Umbilical cord (tissue), 2 donors: ENCODE measurements around the gene TMEM183A. TPM values are rescaled to one million over a fixed set of nuclear protein-coding genes. Genes with fewer than 3 reads are reported as not detected.

ENCODE experiments used
- DNase-seq: peaks from one replicate; pipeline ENCODE4 v3.0.0-alpha.2; 2015; ENCODE audit warnings: low spot score
- total RNA-seq: library from RNA; depleted of rRNA; stranded (reverse); fragments of >200 nt; gene quantifications from one replicate; pipeline ENCODE4 v1.2.3, GENCODE V29; 2014; ENCODE audit warnings: low replicate concordance; ENCODE audit not compliant: insufficient read depth

TMEM183A gene
- total RNA-seq, 1 donor from 2014 or later, result 41.7 TPM

DNA sequence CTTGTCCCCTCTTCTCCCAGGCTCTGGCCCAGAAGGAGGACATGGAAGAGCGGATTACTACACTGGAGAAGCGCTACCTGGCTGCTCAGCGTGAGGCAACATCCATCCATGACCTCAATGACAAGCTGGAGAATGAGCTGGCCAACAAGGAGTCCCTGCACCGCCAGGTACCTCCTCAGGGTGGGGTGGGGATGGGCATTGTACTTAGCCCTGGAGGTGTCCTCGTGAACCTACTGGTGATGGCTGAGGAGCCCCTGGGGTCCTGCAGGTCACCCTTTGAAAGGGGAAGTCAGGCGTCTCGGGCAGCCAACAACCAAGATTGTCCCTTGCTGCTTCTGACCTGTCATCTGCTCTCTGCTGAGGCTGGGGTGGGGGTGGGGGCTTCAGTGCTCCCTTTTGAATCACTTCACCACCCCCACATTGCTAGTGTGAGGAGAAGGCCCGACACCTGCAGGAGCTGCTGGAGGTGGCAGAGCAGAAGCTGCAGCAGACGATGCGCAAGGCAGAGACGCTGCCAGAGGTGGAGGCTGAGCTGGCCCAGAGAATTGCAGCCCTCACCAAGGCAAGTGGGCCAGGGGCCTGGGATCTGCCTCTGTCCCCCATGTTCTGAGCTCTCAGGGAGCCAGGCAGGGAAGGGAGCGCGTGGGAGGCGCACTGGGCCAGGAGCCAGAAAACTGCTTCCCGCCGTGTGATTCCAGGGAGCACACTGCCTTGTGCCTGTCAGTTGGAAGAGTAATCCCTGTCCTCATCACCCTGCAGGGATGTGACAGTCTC is 38.8 kb downstream of the TMEM183A start:
- no peak for DNase-seq

- peak; percentile 91 for DNase-seq
Observed at GRCh38 chr1:203046984-203047630, 39.9 kb downstream of the TMEM183A start.

DNA sequence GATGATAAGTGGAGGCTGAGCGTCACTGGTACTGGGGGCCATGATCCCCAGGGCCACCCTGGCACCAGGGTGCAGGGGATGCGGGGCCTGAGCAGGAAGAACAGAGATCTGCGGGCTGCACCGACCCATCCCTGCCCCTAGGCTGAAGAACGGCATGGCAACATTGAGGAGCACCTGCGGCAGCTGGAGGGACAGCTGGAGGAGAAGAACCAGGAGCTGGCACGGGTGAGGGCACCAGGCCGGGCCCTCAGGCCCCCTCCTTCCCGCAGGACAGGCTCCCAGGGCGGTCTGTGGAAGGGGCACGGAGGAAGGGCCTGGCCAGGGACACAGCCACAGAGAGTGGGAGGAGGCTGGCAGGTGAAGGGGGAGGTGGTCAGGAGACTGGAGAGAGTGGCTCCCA is 40.9 kb downstream of the TMEM183A start:
- DNase-seq, result no peak

- DNase-seq, result peak; percentile 61
Observed at GRCh38 chr1:203048555-203049051, 41.4 kb downstream of the TMEM183A start.

DNA sequence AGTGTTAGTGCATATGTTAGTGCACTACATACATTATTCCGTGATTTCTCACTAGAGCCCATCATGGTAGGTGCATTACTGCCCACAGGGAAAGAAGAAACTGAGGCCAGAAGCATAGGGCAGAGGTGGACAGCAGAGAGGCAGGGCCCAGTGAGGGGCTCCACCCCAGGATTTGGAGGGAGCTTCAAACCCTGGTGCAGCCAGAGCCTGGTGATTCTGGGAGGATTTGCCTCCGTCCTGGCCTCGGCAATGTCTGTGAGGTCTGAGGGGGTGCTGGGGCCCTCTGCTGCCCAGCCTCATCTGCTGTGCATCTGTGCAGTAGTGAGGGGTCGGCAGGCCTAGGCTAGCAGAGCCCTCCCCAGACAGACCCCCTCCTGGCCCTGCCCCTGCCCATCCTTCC is 41.9 kb downstream of the TMEM183A start:
- DNase-seq, result no peak

- DNase-seq, result no peak
Observed at GRCh38 chr1:203049576-203050180, 42.5 kb downstream of the TMEM183A start.

DNA sequence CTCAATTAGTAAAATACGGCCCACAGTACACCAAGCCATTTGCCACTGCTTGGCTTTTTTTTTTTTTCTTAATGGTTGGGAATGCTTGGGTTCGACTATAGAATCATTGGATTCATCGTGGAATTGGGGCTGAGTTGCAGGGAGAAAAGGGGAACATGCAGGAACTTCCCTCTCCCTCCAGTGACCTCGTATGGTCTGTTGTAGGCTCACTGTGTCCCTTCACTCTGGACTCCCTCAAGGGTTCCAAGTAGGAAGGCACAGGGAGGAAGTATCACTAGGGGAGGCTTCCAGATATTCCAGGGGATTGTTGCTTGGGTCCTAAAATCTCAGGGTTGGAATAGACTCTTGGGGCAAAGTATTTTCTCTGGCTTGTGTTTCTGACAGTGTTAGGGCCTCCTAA is 43.7 kb downstream of the TMEM183A start:
- DNase-seq, result no peak

GRCh38 chr1:203051841-203052324 is 44.7 kb downstream of the TMEM183A start:
- no peak for DNase-seq

DNA sequence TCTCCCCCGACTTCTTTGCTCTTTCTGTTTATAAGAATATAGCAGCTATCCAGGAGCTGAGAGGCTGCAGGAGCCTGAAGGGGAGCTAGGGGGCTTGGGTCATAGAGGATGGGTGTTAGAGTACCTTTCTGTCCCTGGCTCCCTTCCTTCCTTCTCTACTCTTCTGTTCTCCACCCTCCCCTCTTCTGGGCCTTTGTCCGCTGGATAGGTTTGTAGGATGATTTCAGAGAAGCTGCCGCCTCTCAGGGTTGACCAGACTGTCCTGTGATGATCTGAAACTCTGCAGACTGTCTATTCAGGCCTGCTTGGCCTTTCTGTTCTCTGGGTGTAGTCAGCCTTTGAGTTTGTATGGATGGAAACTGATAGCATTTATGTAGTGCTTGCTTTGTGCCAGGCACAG is 45.4 kb downstream of the TMEM183A start:
- peak; percentile 70 for DNase-seq

- no peak for DNase-seq
Observed at GRCh38 chr1:203054184-203054583, 47.0 kb downstream of the TMEM183A start.

DNA sequence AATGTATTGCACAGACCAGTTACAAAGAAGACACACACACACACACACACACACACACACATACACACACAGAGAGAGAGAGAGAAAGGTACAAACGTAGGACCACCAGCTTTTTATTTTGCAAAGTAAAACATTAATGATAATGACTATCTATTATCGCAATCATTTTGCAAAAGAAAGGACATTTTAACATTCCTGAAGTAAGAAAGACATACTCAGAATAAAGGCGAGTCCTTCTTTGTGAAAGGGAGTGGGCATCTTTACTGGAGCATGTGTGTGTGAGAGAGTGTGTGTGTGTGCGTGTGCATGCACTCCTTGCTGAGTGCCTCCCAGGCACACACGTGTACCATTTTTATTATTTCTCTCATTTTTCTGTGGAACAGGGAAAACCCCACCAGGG is 47.5 kb downstream of the TMEM183A start:
- no peak for DNase-seq

DNA sequence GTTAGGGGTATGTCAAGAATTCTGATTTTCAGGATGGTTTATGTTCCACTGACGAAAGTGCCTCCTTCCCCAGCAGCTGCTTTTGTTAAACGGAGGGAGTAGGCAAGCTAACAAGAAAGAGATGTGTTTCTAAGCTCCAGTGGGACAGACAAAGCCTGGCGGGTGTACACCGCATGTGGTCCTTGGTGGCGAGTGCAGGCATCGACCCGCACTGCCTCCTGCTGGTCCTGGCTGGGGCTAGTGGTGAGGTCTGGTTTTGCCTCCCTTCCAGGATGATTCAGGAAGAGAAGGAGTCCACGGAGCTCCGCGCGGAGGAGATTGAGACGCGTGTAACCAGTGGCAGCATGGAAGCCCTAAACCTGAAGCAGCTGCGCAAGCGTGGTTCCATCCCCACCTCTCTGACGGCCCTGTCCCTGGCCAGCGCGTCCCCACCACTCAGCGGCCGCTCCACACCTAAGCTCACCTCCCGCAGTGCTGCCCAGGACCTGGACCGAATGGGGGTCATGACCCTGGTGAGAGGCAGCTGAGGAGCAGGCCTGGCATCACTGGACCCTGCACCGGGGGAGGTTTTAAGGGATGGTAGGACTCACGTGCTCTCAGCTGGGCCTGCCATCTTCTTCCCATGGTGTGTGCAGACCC is 48.1 kb downstream of the TMEM183A start:
- DNase-seq, result no peak

- no peak for DNase-seq
Observed at GRCh38 chr1:203056012-203056411, 48.8 kb downstream of the TMEM183A start.

- DNase-seq, result no peak
Observed at GRCh38 chr1:203056516-203056915, 49.3 kb downstream of the TMEM183A start.

GRCh38 chr1:203057911-203058675 is 50.9 kb downstream of the TMEM183A start:
- no peak for DNase-seq

- DNase-seq, result no peak
Observed at GRCh38 chr1:203058676-203058935, 51.4 kb downstream of the TMEM183A start.

- DNase-seq, result no peak
Observed at GRCh38 chr1:203059485-203059884, 52.3 kb downstream of the TMEM183A start.

DNA sequence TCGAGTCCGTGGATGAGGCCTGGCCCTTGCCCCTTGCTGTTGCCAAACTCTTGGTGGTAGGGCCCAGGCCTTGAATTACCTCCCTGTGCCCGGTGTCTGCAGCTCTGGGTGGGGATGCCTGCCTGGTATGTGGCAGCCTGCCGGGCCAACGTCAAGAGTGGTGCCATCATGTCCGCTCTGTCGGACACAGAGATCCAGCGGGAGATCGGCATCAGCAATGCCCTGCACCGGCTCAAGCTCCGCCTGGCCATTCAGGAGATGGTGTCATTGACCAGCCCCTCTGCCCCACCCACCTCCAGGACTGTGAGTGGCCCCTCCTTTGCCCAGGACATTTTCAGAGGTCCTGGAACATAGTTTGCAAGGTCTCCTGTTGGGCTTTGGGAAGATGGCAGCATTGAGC is 52.9 kb downstream of the TMEM183A start:
- no peak for DNase-seq

- DNase-seq, result no peak
Observed at GRCh38 chr1:203063287-203063686, 56.1 kb downstream of the TMEM183A start.

DNA sequence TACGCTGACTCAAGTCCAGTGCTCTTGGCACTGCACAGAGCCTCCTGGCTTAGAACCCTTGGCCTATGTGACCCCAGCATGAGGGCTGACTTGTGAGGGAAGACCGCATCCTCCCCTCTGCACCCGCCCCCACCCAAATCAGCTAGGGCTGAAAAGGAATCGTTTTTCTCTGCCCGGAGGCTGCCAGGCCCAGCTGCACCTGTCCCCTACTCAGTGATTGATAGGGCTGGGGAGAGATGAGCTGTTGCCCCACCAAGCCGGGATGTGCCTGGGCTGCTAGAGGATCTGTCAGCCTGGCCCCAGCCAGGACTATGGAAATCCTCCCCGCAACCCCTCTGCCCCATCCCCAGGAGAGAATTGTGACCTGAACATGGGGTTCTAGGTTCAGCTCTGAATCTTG is 58.0 kb downstream of the TMEM183A start:
- DNase-seq, result no peak

DNA sequence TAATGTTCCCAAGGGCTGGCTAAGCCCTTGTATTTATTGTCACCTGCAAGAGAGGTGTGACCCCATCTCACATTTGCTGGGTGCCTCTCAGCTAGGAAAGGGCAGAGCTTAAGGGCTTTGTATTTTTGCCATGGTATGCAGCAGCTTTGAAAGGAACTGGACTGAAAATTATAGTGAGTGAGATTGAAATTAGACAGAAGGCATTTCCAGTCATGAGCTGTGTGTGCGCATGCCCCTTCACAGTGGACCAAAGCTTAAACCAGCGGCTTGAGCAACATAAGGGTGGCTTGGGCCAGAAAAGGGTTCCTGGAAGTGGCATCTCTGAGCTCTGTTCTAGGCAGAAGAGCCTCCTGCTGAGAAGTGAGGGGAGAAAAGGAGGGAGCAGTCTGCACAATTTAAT is 58.8 kb downstream of the TMEM183A start:
- DNase-seq, result peak; percentile 71

DNA sequence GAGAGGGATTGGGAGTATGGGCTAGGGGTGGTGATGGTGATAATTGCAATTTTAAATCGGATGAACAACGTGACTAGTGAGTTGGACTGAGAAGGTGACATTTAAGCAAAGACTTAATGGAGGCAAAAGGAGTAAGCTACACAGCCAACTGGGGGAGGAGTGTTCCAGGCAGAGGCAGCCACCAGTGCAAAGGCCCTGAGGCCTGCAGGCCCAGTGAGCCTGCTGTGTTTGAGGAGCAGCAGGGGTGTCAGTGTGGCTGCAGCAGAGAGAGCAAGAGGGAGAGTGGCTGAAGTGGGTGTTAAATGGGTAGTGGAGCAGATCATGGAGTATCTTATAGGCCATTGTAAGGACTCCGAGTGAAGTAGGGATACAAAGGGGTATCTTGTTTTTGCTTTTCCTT is 59.8 kb downstream of the TMEM183A start:
- DNase-seq, result no peak
